Ishikawa (cell line): Measurements from ENCODE around the gene B3GALT5.

Experiments
- REST ChIP-seq: IDR thresholded peaks from 2 replicates; pipeline ENCODE4 v1.6.1; 2012; ENCODE audit warnings: low read depth, mild to moderate bottlenecking
- TAF1 ChIP-seq: IDR thresholded peaks from 2 replicates; pipeline ENCODE4 v1.6.1; 2012; ENCODE audit warnings: low read depth, mild to moderate bottlenecking
- YY1 ChIP-seq: IDR thresholded peaks from 2 replicates; pipeline ENCODE4 v1.6.1; 2012; ENCODE audit warnings: low read depth

DNA sequence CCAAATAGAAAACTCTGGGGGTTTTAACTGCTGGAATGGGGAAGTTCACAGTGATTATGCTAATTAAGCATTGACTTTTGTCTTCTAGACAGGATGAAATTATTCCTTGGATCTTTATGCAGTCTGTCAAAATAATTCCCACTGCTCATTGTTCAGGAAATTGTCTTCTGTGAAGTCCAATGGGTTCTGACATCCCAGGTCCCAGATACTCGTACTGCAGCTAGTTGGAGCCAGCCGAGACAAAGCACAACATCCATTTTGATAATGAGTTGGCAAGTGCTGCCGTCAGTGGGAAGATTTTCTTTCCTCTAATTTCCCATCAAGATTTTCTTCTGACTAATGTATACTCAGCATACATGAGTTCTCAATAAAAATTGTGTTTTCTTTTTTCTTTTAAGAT, 17.3 kb upstream of the B3GALT5 start:
- TF ChIP-seq REST (no peak), YY1 (no peak), TAF1 (no peak)
